IMR-90 (cell line): Measurements from ENCODE around the gene GLIS1. TPM values are rescaled to one million over a fixed set of nuclear protein-coding genes. Genes with fewer than 3 reads are reported as not detected.

Source experiments
- ATAC-seq: fragments of 200-7000 bp; cut with Tn5 transposase; 2 replicates; pipeline ENCODE4 v1.9.1; 2020; ENCODE audit warnings: low read depth, mild to moderate bottlenecking, moderate library complexity
- BruUV-seq: library from RNA; stranded (reverse); fragments of 400-500 nt; replicated peaks from 2 replicates; lab custom pipeline; 2021; lab: Mats Ljungman, UMichigan
- CTCF ChIA-PET: fragments of 300-600 bp; formaldehyde crosslinking; extraction: SDS; loops from one replicate; lab custom pipeline; 2021; ENCODE audit warnings: antibody characterized with exemption; lab: Yijun Ruan, JAX
- POLR2A ChIA-PET: fragments of 300-600 bp; sonication (Branson Sonifier 250); formaldehyde crosslinking; loops from one replicate; lab custom pipeline; 2022; ENCODE audit warnings: antibody characterized with exemption; ENCODE audit not compliant: unreplicated experiment; lab: Charles Lee
- DNase-seq: peaks from one replicate; pipeline ENCODE4 v3.0.0; 2013
- H2AFZ ChIP-seq: replicated peaks from 2 replicates; pipeline ENCODE3; 2013; ENCODE audit warnings: low read length, mild to moderate bottlenecking; ENCODE audit not compliant: poor library complexity
- H2AK5ac ChIP-seq: 2 replicates; pipeline ENCODE4 v1.6.1; 2013; ENCODE audit warnings: low read depth, low read length, inconsistent platforms
- H2AK9ac ChIP-seq: replicated peaks from 2 replicates; pipeline ENCODE3; 2013; ENCODE audit warnings: mild to moderate bottlenecking, low read depth, low read length, moderate library complexity; ENCODE audit not compliant: poor library complexity
- H2BK120ac ChIP-seq: 2 replicates; pipeline ENCODE4 v1.6.1; 2013; ENCODE audit warnings: low read depth, low read length, inconsistent platforms
- H2BK15ac ChIP-seq: 3 replicates; pipeline ENCODE4 v1.6.1; 2013; ENCODE audit warnings: low read depth, low read length, inconsistent platforms
- H2BK20ac ChIP-seq: 2 replicates; pipeline ENCODE4 v1.6.1; 2013; ENCODE audit warnings: low read depth, mild to moderate bottlenecking, inconsistent platforms, low read length, moderate library complexity
- H2BK5ac ChIP-seq: 2 replicates; pipeline ENCODE4 v1.6.1; 2013; ENCODE audit warnings: mild to moderate bottlenecking, low read depth, low read length, inconsistent platforms; ENCODE audit not compliant: poor library complexity, severe bottlenecking
- H3K14ac ChIP-seq: replicated peaks from 2 replicates; pipeline ENCODE4 v1.6.1; 2013; ENCODE audit warnings: low read depth, low read length, inconsistent platforms
- H3K18ac ChIP-seq: 2 replicates; pipeline ENCODE4 v1.6.1; 2013; ENCODE audit warnings: low read depth, low read length, control low read depth
- H3K23ac ChIP-seq: 2 replicates; pipeline ENCODE4 v1.6.1; 2013; ENCODE audit warnings: low read depth, low read length, inconsistent platforms
- H3K27ac ChIP-seq: 2 replicates; pipeline ENCODE4 v1.5.1; 2013; ENCODE audit warnings: mild to moderate bottlenecking, control low read depth, low read length; ENCODE audit not compliant: insufficient read depth
- H3K27me3 ChIP-seq: 2 replicates; pipeline ENCODE4 v1.6.1; 2013; ENCODE audit warnings: low read length; ENCODE audit not compliant: control insufficient read depth, insufficient read depth
- H3K36me3 ChIP-seq: 2 replicates; pipeline ENCODE4 v1.6.1; 2013; ENCODE audit warnings: low read length, mixed read lengths; ENCODE audit not compliant: control insufficient read depth, insufficient read depth
- H3K4ac ChIP-seq: 2 replicates; pipeline ENCODE4 v1.6.1; 2013; ENCODE audit warnings: low read depth, low read length, inconsistent platforms
- H3K4me1 ChIP-seq: 2 replicates; pipeline ENCODE4 v1.6.1; 2013; ENCODE audit warnings: low read length, mixed read lengths; ENCODE audit not compliant: control insufficient read depth, insufficient read depth
- H3K4me2 ChIP-seq: 2 replicates; pipeline ENCODE4 v1.6.1; 2013; ENCODE audit warnings: low read depth, mild to moderate bottlenecking, control low read depth, low read length, moderate library complexity
- H3K4me3 ChIP-seq: 2 replicates; pipeline ENCODE4 v1.5.1; 2013; ENCODE audit warnings: low read depth, mild to moderate bottlenecking, control low read depth, low read length, moderate library complexity; ENCODE audit not compliant: insufficient read depth
- H3K56ac ChIP-seq: 2 replicates; pipeline ENCODE4 v1.6.1; 2013; ENCODE audit warnings: low read length, inconsistent platforms; ENCODE audit not compliant: insufficient read depth; ENCODE audit errors: extremely low read depth
- H3K79me1 ChIP-seq, 2 experiments: 2 replicates each; pipeline ENCODE4 v1.6.1; 2013; ENCODE audit warnings: low read length in 2 of 2, inconsistent platforms in 1 of 2, low read depth in 1 of 2
- H3K9ac ChIP-seq: 2 replicates; pipeline ENCODE4 v1.6.1; 2013; ENCODE audit warnings: low read depth, low read length, control low read depth
- H3K9me1 ChIP-seq: 2 replicates; pipeline ENCODE4 v1.6.1; 2013; ENCODE audit warnings: low read length, inconsistent platforms; ENCODE audit not compliant: insufficient read depth
- H3K9me3 ChIP-seq: 2 replicates; pipeline ENCODE4 v1.6.1; 2013; ENCODE audit warnings: low read length; ENCODE audit not compliant: control insufficient read depth, insufficient read depth
- H4K20me1 ChIP-seq: 2 replicates; pipeline ENCODE4 v1.6.1; 2013; ENCODE audit warnings: low read length, inconsistent platforms; ENCODE audit not compliant: insufficient read depth
- H4K5ac ChIP-seq: 2 replicates; pipeline ENCODE4 v1.6.1; 2013; ENCODE audit warnings: mild to moderate bottlenecking, low read depth, low read length, control low read depth
- H4K8ac ChIP-seq, 2 experiments: 2 replicates each; pipeline ENCODE4 v1.6.1; 2013; ENCODE audit warnings: low read depth in 2 of 2, low read length in 2 of 2, control low read depth in 1 of 2, inconsistent platforms in 1 of 2
- H4K91ac ChIP-seq: 2 replicates; pipeline ENCODE4 v1.6.1; 2013; ENCODE audit warnings: low read depth, low read length, inconsistent platforms; ENCODE audit not compliant: insufficient read depth
- BHLHE40 ChIP-seq: fragments of 150-350 bp; IDR thresholded peaks from 2 replicates; pipeline ENCODE4 v1.6.1; 2016; ENCODE audit warnings: mild to moderate bottlenecking, low read depth, low read length
- CEBPB ChIP-seq: IDR thresholded peaks from 2 replicates; pipeline ENCODE4 v1.6.1; 2012; ENCODE audit warnings: low read depth, low read length, improper control_type of control experiment
- CHD1 ChIP-seq: IDR thresholded peaks from 2 replicates; pipeline ENCODE4 v1.6.1; 2012; ENCODE audit warnings: low read depth, low read length, improper control_type of control experiment
- FOS ChIP-seq: fragments of 150-350 bp; IDR thresholded peaks from 2 replicates; pipeline ENCODE4 v1.6.1; 2016; ENCODE audit warnings: low read depth, low read length
- MAFK ChIP-seq: IDR thresholded peaks from 2 replicates; pipeline ENCODE4 v1.6.1; 2012; ENCODE audit warnings: low read depth, low read length, improper control_type of control experiment
- MAZ ChIP-seq: IDR thresholded peaks from 2 replicates; pipeline ENCODE4 v1.6.1; 2012; ENCODE audit warnings: low read depth, mild to moderate bottlenecking, low read length, improper control_type of control experiment, moderate library complexity, borderline replicate concordance
- MXI1 ChIP-seq: IDR thresholded peaks from 2 replicates; pipeline ENCODE4 v1.6.1; 2012; ENCODE audit warnings: low read depth, mild to moderate bottlenecking, low read length, moderate library complexity, borderline replicate concordance
- NFE2L2 ChIP-seq: fragments of 150-350 bp; IDR thresholded peaks from 2 replicates; pipeline ENCODE4 v1.6.1; 2016; ENCODE audit warnings: low read depth, mild to moderate bottlenecking, low read length
- POLR2A ChIP-seq: IDR thresholded peaks from 2 replicates; pipeline ENCODE4 v1.6.1; 2012; ENCODE audit warnings: mild to moderate bottlenecking, low read depth, low read length
- RAD21 ChIP-seq: IDR thresholded peaks from 2 replicates; pipeline ENCODE4 v1.6.1; 2012; ENCODE audit warnings: low read length, improper control_type of control experiment
- RCOR1 ChIP-seq: IDR thresholded peaks from 2 replicates; pipeline ENCODE4 v1.6.1; 2012; ENCODE audit warnings: mild to moderate bottlenecking, low read length, improper control_type of control experiment; ENCODE audit not compliant: insufficient replicate concordance
- RFX5 ChIP-seq: IDR thresholded peaks from 2 replicates; pipeline ENCODE4 v1.8.0; 2012; ENCODE audit warnings: low read depth, mild to moderate bottlenecking, low read length, moderate library complexity
- SMC3 ChIP-seq: fragments of 150-350 bp; IDR thresholded peaks from 2 replicates; pipeline ENCODE4 v1.6.1; 2016; ENCODE audit warnings: low read depth, mild to moderate bottlenecking, antibody characterized with exemption, low read length, moderate library complexity
- dilution Hi-C: fragments of 300-500 bp; cut with HindIII; formaldehyde crosslinking; loops from one replicate; pipeline ENCODE4 v1.14.3; 2018; ENCODE audit warnings: low sequenced_read_pairs; ENCODE audit not compliant: unreplicated experiment
- in situ Hi-C: fragments of 300-500 bp; cut with MboI; formaldehyde crosslinking; loops from 3 replicates; pipeline ENCODE4 v1.14.3; 2019; ENCODE audit warnings: low sequenced_read_pairs, inconsistent platforms, mixed read lengths
- intact Hi-C: fragments of 100-400 bp; cut with micrococcal nuclease; formaldehyde crosslinking; loops from 2 replicates; pipeline ENCODE4 v1.10.0; 2022
- polyA plus RNA-seq, 3 experiments: library from polyadenylated mRNA; depleted of rRNA; stranded (reverse); fragments of >200 nt; gene quantifications; 2 replicates each; pipeline ENCODE4 v1.2.3, GENCODE V29; 2012; ENCODE audit warnings: low replicate concordance in 1 of 3
- total RNA-seq: library from RNA; depleted of rRNA; stranded (reverse); fragments of >200 nt; gene quantifications from 2 replicates; pipeline ENCODE4 v1.2.3, GENCODE V29; 2012
- TF ChIP-seq, protein P1 (sequence below): fragments of 150-350 bp; IDR thresholded peaks from 2 replicates; pipeline ENCODE4 v1.6.1; 2016; ENCODE audit warnings: low read depth, mild to moderate bottlenecking, low read length, moderate library complexity, borderline replicate concordance
- TF ChIP-seq, protein P2 (sequence below): conservative IDR thresholded peaks from 2 replicates; pipeline ENCODE4 v1.5.1; 2012; ENCODE audit warnings: mild to moderate bottlenecking, low read depth, low read length, improper control_type of control experiment
- TF ChIP-seq, protein P3 (sequence below): fragments of 150-350 bp; IDR thresholded peaks from 2 replicates; pipeline ENCODE4 v1.6.1; 2017; ENCODE audit warnings: mild to moderate bottlenecking, antibody characterized with exemption, low read length, low read depth

The GLIS1 gene
- total and polyA plus RNA-seq, 2 of the 4 experiments (the other 2 are of a cell fraction), result 0.18 to 2.3 TPM

DNA sequence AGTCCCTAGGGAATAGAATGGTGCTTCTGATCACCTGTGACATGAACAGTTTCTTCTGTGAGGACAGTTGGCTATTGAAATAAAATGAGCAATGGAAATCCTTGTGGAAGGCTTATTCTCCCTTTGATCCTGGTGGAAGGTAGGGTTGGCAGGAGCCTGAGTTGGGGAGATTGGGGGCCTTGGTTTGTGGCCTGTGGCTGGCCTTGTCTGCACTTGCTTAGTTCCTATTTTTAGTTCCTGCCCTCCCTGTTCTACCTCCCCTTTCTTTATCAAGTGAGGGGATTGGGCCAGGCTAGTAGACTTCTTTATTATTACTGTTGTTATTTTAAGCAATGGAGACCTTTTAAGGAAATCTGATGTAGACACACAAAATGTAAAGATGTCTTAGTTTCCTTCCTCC is 271.6 kb downstream of the GLIS1 start:
- POLR2A ChIA-PET, result no interaction called here
- H3K36me3 ChIP-seq, result no peaks in the 10 kb centered on the region
- H3K4ac ChIP-seq, result no peak overlapping the region
- no peak for ATAC-seq
- H3K4me1 ChIP-seq, result no peaks in the 10 kb centered on the region
- H3K9me1 ChIP-seq, result peaks cover 7% of the 10 kb centered on the region; the same call in 1 of the 2 replicates
- H4K20me1 ChIP-seq, result no peaks in the 10 kb centered on the region
- DNase-seq, result no peak
- CTCF ChIA-PET, result no interaction called here
- no peak overlapping the region for H2BK120ac ChIP-seq
- H3K56ac ChIP-seq, result no peak overlapping the region
- H3K27ac ChIP-seq, result no peak overlapping the region
- H3K4me2 ChIP-seq, result no peak overlapping the region
- H2BK15ac ChIP-seq, result no peak overlapping the region
- H4K8ac ChIP-seq, result no peak overlapping the region
- H3K9me3 ChIP-seq, result no peaks in the 10 kb centered on the region
- no peak for TF ChIP-seq RCOR1
- no peak for TF ChIP-seq MAZ
- TF ChIP-seq CHD1, result no peak
- no peak for TF ChIP-seq POLR2A
- TF ChIP-seq NFE2L2, result no peak
- TF ChIP-seq, protein P1, sequence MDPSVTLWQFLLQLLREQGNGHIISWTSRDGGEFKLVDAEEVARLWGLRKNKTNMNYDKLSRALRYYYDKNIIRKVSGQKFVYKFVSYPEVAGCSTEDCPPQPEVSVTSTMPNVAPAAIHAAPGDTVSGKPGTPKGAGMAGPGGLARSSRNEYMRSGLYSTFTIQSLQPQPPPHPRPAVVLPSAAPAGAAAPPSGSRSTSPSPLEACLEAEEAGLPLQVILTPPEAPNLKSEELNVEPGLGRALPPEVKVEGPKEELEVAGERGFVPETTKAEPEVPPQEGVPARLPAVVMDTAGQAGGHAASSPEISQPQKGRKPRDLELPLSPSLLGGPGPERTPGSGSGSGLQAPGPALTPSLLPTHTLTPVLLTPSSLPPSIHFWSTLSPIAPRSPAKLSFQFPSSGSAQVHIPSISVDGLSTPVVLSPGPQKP, result no peak
- TF ChIP-seq, protein P2, sequence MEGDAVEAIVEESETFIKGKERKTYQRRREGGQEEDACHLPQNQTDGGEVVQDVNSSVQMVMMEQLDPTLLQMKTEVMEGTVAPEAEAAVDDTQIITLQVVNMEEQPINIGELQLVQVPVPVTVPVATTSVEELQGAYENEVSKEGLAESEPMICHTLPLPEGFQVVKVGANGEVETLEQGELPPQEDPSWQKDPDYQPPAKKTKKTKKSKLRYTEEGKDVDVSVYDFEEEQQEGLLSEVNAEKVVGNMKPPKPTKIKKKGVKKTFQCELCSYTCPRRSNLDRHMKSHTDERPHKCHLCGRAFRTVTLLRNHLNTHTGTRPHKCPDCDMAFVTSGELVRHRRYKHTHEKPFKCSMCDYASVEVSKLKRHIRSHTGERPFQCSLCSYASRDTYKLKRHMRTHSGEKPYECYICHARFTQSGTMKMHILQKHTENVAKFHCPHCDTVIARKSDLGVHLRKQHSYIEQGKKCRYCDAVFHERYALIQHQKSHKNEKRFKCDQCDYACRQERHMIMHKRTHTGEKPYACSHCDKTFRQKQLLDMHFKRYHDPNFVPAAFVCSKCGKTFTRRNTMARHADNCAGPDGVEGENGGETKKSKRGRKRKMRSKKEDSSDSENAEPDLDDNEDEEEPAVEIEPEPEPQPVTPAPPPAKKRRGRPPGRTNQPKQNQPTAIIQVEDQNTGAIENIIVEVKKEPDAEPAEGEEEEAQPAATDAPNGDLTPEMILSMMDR, result no peak
- TF ChIP-seq CEBPB, result no peak
- TF ChIP-seq MXI1, result no peak
- TF ChIP-seq FOS, result no peak
- TF ChIP-seq BHLHE40, result no peak
- TF ChIP-seq RAD21, result no peak
- no peak for TF ChIP-seq SMC3
- no peak for TF ChIP-seq RFX5
- TF ChIP-seq, protein P3, sequence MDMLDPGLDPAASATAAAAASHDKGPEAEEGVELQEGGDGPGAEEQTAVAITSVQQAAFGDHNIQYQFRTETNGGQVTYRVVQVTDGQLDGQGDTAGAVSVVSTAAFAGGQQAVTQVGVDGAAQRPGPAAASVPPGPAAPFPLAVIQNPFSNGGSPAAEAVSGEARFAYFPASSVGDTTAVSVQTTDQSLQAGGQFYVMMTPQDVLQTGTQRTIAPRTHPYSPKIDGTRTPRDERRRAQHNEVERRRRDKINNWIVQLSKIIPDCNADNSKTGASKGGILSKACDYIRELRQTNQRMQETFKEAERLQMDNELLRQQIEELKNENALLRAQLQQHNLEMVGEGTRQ, result no peak
- no peak for TF ChIP-seq MAFK
- no peak overlapping the region for H3K23ac ChIP-seq
- H4K91ac ChIP-seq, result no peak overlapping the region
- dilution Hi-C loops (no loop called here), in situ Hi-C loops (no loop called here), intact Hi-C loops (no loop called here)
- no peak overlapping the region for H3K14ac ChIP-seq
- H2AFZ ChIP-seq, result no peak overlapping the region
- no peak overlapping the region for H3K4me3 ChIP-seq
- no peak overlapping the region for H2AK5ac ChIP-seq
- no peak overlapping the region for H2AK9ac ChIP-seq
- no peak overlapping the region for H3K9ac ChIP-seq
- H3K27me3 ChIP-seq, result peaks cover 14% of the 10 kb centered on the region
- no peak overlapping the region for H4K5ac ChIP-seq
- H2BK5ac ChIP-seq, result no peak overlapping the region
- no peaks in the 10 kb centered on the region for H3K79me1 ChIP-seq
- H2BK20ac ChIP-seq, result no peak overlapping the region
- H3K18ac ChIP-seq, result no peak overlapping the region
- BruUV-seq, result no TSS peak
